Activated gamma-delta T cell treated with anti-CD3 and anti-CD28 coated beads, Interleukin-2, amount 50 U/mL, for 16 hours (primary cell): Measurements from ENCODE around the gene GBP6.
"Not testable (repeated sequence)": the region's sequence is repeated elsewhere in the genome, so short reads cannot be mapped to it uniquely, and the experiment has no call there.

Experiments
- DNase-seq: peaks from one replicate; pipeline ENCODE4 v3.0.0-alpha.2; 2020; ENCODE audit warnings: low read depth

GBP6 gene

GRCh38 chr1:89363638-89364536 lies at the start of gene GBP6:
TSS of gene GBP6 (plus strand) at chr1:89364059. CDS start at chr1:89368552, 4,493 bp downstream.
- no peak for DNase-seq

GRCh38 chr1:89322402-89322801 lies 41.5 kb upstream of the GBP6 start:
- no peak for DNase-seq

- no peak for DNase-seq
Measured at GRCh38 chr1:89331890-89332289, 32.0 kb upstream of the GBP6 start.

- DNase-seq: no peak
Measured at GRCh38 chr1:89332461-89332860, 31.4 kb upstream of the GBP6 start.

- no peak for DNase-seq
Measured at GRCh38 chr1:89335486-89335885, 28.4 kb upstream of the GBP6 start.

GRCh38 chr1:89337903-89338302 lies 26.0 kb upstream of the GBP6 start:
- DNase-seq: no peak

GRCh38 chr1:89339039-89339438 lies 24.8 kb upstream of the GBP6 start:
- no peak for DNase-seq

- DNase-seq: not testable (repeated sequence)
Measured at GRCh38 chr1:89345479-89345878, 18.4 kb upstream of the GBP6 start.

- no peak for DNase-seq
Measured at GRCh38 chr1:89347296-89347695, 16.6 kb upstream of the GBP6 start.

GRCh38 chr1:89350298-89350697 lies 13.6 kb upstream of the GBP6 start:
- no peak for DNase-seq

GRCh38 chr1:89351597-89352311 lies 12.1 kb upstream of the GBP6 start:
- DNase-seq: no peak

- no peak for DNase-seq
Measured at GRCh38 chr1:89352421-89352820, 11.4 kb upstream of the GBP6 start.

- no peak for DNase-seq
Measured at GRCh38 chr1:89354205-89354604, 9.7 kb upstream of the GBP6 start.

- DNase-seq: no peak
Measured at GRCh38 chr1:89355056-89355455, 8.8 kb upstream of the GBP6 start.

GRCh38 chr1:89356658-89357400 lies 7.0 kb upstream of the GBP6 start:
- no peak for DNase-seq

GRCh38 chr1:89358287-89358893 lies 5.5 kb upstream of the GBP6 start:
- peak; percentile 75 for DNase-seq

GRCh38 chr1:89360716-89361115 lies 3.1 kb upstream of the GBP6 start:
- DNase-seq: no peak

- no peak for DNase-seq
Measured at GRCh38 chr1:89361681-89362080, 2.2 kb upstream of the GBP6 start.

GRCh38 chr1:89363196-89363595 lies 663 bp upstream of the GBP6 start:
- DNase-seq: no peak

- DNase-seq: no peak
Measured at GRCh38 chr1:89364954-89365550, 1.2 kb downstream of the GBP6 start.

GRCh38 chr1:89367221-89367620 lies 3.4 kb downstream of the GBP6 start:
- DNase-seq: no peak

- no peak for DNase-seq
Measured at GRCh38 chr1:89369331-89369730, 5.5 kb downstream of the GBP6 start.
